Activated naive CD4-positive, alpha-beta T cell treated with anti-CD3 and anti-CD28 coated beads, Interleukin-2, amount 10 ng/mL, durations not matched to agents 7 days and 5 days (primary cell): ENCODE results near the gene FAR2.

Source experiments
- CTCF ChIA-PET: fragments of 350-600 bp; sonication (Branson Sonifier 250); formaldehyde crosslinking; loops from one replicate; lab custom pipeline; 2021; ENCODE audit warnings: antibody characterized with exemption; lab: Charles Lee
- DNase-seq: peaks from one replicate; pipeline ENCODE4 v3.0.0-alpha.2; 2020
- H3K27ac Mint-ChIP-seq: one replicate; pipeline ENCODE4 v1.8.0; 2021; ENCODE audit warnings: mild to moderate bottlenecking, moderate library complexity, mixed read lengths
- H3K27me3 Mint-ChIP-seq: one replicate; pipeline ENCODE4 v1.8.0; 2021; ENCODE audit warnings: mild to moderate bottlenecking, mixed read lengths
- H3K36me3 Mint-ChIP-seq: one replicate; pipeline ENCODE4 v1.8.0; 2021; ENCODE audit warnings: mixed read lengths
- H3K4me1 Mint-ChIP-seq: one replicate; pipeline ENCODE4 v1.8.0; 2021; ENCODE audit warnings: mixed read lengths
- H3K4me3 Mint-ChIP-seq: one replicate; pipeline ENCODE4 v1.8.0; 2021; ENCODE audit warnings: mild to moderate bottlenecking, moderate library complexity, mixed read lengths
- H3K9me3 Mint-ChIP-seq: one replicate; pipeline ENCODE4 v1.8.0; 2021; ENCODE audit warnings: mixed read lengths

Gene FAR2

DNA sequence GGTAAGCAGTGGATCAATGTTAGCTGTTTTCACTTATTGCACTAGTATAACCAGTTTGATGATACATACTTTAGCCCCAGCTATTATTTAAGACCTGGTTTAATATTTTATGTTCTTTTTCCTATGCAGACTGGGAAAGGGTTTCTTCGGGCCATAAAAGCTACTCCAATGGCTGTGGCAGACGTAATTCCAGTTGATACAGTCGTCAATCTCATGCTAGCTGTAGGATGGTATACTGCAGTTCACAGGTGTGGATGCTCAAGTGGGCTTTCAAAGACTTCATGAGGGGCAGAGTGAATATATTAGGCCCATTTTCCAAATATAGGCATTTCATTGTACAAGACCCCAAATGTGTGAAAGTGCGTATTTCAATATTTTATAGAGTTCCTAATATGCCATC is 161.8 kb downstream of the FAR2 start:
- Mint-ChIP-seq H3K4me1 (no peaks in the 10 kb centered on the region), H3K9me3 (no peaks in the 10 kb centered on the region), H3K36me3 (no peaks in the 10 kb centered on the region), H3K27me3 (no peaks in the 10 kb centered on the region), H3K4me3 (no peak overlapping the region), H3K27ac (no peak overlapping the region)
- CTCF ChIA-PET: interaction anchor here (1.1 to 9.2 kb wide), 2 partner anchors 223 to 237 kb away, joined by 5 to 93 read pairs; no protein-coding TSS in a partner anchor
- DNase-seq: no peak

DNA sequence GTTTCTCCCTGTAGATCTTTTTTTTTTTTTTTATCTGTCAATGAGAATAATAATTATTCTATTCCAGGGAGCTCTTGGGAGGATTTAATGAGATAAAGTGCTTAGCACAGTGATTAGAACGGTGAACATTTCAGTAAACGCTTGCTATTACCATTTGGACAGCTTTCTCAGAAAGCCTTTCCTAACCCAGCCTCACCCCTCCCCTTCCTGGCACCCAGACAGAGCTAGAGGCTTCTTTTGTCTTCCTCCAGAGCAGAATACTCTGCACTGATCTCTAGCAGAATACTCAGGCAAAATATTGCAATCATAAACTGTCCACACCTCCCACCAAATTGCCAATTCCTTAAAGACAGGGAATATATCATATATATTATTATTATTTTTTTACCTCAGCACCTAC is 165.3 kb downstream of the FAR2 start:
- H3K4me1 Mint-ChIP-seq: peaks cover 8% of the 10 kb centered on the region
- no peak overlapping the region for H3K4me3 Mint-ChIP-seq
- no peak overlapping the region for H3K27ac Mint-ChIP-seq
- CTCF ChIA-PET: interaction anchor here (0.7 to 9.2 kb wide), 3 partner anchors 105 to 241 kb away, joined by 3 to 93 read pairs (median 3); no protein-coding TSS in a partner anchor
- peaks cover 1% of the 10 kb centered on the region for H3K36me3 Mint-ChIP-seq
- no peaks in the 10 kb centered on the region for H3K9me3 Mint-ChIP-seq
- DNase-seq: no peak
- H3K27me3 Mint-ChIP-seq: no peaks in the 10 kb centered on the region

DNA sequence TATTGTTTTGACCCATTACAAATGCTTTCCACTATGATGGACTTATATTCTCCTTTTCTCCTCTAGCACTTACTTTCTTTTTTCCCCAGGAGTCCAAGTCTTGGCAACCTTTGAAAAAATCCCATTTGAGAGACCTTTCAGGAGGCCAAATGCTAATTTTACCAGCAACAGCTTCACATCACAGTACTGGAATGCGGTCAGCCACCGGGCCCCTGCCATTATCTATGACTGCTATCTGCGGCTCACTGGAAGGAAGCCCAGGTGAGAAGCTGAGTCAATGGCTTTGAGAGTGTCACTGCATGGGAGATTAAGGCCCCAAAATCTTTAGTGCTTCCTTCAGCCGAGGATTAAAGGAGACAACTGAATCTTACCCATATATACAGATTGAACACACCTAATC is 167.7 kb downstream of the FAR2 start:
- Mint-ChIP-seq H3K27me3 (no peaks in the 10 kb centered on the region), H3K36me3 (peaks cover 5% of the 10 kb centered on the region), H3K9me3 (no peaks in the 10 kb centered on the region), H3K27ac (no peak overlapping the region), H3K4me3 (no peak overlapping the region), H3K4me1 (peaks cover 8% of the 10 kb centered on the region)
- DNase-seq: no peak
- CTCF ChIA-PET: interaction anchor here (0.9 to 9.2 kb wide), 10 partner anchors 10 to 345 kb away, joined by 3 to 93 read pairs (median 4); no protein-coding TSS in a partner anchor

DNA sequence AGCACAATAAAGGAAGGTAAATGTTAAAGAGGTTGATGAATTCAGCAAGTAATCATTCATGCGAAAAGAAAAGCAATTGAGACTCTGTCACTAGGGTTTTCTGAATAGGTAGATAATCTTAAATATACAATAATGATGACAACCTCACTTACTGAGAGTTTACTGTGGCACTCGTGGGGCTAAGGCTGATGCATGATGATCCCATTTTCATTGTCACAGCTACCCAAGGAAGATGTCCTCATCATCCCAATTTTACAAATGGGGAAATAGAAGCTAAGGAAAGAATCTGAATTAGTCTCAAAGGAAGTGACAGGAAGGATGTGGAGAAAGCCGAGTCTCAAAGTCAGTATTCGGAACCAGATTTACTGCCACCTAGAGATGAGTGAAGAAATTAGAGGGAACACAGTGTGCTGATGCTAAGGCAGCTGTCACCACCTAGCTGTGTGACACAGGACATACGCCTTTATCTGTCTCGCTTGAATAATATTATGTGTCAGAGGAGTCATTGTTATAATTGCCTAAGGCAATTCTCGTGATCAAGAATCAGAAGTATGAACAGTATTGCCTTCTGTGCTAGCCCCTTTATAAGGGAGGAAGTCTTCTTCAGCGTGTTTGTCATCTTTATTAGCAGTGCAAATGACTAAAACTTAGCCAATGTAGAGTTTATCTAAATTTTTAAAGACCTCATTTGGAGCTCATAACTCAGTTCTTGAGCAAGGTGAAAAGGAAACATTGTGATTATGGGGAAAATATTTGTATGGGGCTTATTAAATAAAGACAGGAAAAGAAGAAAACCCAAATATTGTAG is 168.7 kb downstream of the FAR2 start:
- Mint-ChIP-seq H3K4me3 (no peak overlapping the region), H3K27ac (no peak overlapping the region)

DNA sequence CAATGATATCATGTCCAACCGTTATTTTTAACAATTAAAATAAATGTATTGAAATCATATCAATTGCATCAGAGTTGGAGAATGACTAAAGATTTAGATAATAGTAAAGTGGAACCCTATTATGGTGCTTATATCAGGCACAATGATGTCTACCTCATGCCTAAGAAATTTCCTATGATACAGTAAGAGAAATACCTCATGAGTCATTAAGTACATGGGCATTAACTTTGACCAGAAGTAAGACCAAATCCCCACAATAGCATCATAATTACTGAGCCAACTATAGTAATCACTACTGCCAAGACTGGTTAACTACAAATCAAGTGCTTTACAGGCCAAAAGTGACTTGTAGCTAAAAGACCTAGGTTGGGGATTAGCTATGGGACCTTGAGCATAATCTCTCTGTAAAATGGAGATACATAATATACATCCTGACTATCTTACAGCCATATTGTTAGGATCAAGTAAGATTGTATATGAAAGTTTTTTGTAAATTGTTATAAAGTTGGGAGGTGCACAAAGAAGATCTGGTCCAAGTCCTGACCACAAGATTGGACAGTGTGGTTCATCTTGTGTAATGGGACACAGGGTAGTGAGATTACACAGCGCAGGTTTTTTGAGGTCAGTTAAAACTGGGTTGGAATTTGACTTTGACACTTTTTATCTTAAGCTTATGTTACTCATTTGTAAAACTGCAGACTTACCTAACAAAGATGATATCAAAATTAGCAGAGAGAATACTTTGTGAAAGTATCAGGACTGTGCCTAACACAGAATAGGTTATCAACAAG is 171.4 kb downstream of the FAR2 start:
- H3K9me3 Mint-ChIP-seq: no peaks in the 10 kb centered on the region
- H3K4me1 Mint-ChIP-seq: peaks cover 8% of the 10 kb centered on the region
- CTCF ChIA-PET: interaction anchor here (1.0 to 2.5 kb wide), 2 partner anchors 10 to 232 kb away, joined by 3 to 10 read pairs; no protein-coding TSS in a partner anchor
- no peak overlapping the region for H3K4me3 Mint-ChIP-seq
- no peaks in the 10 kb centered on the region for H3K27me3 Mint-ChIP-seq
- peaks cover 24% of the 10 kb centered on the region for H3K36me3 Mint-ChIP-seq
- no peak for DNase-seq
- H3K27ac Mint-ChIP-seq: no peak overlapping the region

More for the DNA sequence above, 168.7 kb downstream of the FAR2 start:
- CTCF ChIA-PET: interaction anchor here (0.6 to 9.2 kb wide), 25 partner anchors 11 to 346 kb away, joined by 3 to 93 read pairs (median 3); no protein-coding TSS in a partner anchor
- DNase-seq: peak; percentile 58
- Mint-ChIP-seq H3K9me3 (no peaks in the 10 kb centered on the region), H3K4me1 (peaks cover 8% of the 10 kb centered on the region), H3K27me3 (no peaks in the 10 kb centered on the region), H3K36me3 (peaks cover 8% of the 10 kb centered on the region)

DNA sequence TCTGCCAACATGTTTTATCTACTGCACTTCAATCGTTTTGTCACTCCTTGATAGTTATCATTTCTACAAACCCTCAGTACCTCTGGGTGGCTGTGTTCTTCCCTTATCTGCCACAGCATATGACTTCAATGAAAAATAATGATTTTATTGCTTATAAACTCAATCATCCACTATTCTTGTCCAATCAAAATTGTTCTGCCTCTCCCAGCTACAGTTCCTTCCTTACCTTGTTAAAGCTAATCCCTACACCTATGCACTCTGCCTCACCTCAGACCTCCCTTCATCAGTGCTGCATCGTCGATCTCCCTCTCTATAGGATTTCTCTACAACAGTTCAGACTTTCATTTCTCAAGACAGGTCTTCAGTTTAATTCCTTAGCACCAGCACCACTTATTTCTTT is 173.1 kb downstream of the FAR2 start:
- peaks cover 29% of the 10 kb centered on the region for H3K36me3 Mint-ChIP-seq
- no peaks in the 10 kb centered on the region for H3K27me3 Mint-ChIP-seq
- CTCF ChIA-PET: interaction anchor here (2.5 kb wide), 1 partner anchor 234 kb away, joined by 10 read pairs; no protein-coding TSS in a partner anchor
- no peaks in the 10 kb centered on the region for H3K9me3 Mint-ChIP-seq
- H3K4me1 Mint-ChIP-seq: peaks cover 8% of the 10 kb centered on the region
- no peak for DNase-seq
- H3K27ac Mint-ChIP-seq: no peak overlapping the region
- H3K4me3 Mint-ChIP-seq: no peak overlapping the region

DNA sequence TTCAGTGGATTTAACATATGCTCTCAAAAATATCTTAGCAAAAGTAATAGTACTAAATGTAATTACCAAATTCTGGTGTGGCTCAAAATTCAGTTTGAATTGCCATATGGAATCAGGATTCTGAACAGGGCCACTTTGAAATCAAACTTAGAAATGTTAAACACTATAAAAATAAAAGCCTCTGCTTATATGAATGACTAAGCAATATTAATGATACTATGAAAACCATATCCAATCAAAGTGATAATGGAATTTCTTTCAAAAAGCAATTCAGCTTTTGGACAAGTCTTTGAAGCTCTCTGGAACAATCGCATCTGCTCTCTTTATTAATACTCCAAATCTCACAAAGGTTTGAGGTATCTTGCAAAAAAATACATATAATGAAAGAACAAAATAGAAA is 180.3 kb downstream of the FAR2 start:
- CTCF ChIA-PET: interaction anchor here (0.8 to 1.4 kb wide), 2 partner anchors 12 to 22 kb away, joined by 5 to 6 read pairs; no protein-coding TSS in a partner anchor
- H3K4me1 Mint-ChIP-seq: no peaks in the 10 kb centered on the region
- no peaks in the 10 kb centered on the region for H3K9me3 Mint-ChIP-seq
- H3K27ac Mint-ChIP-seq: no peak overlapping the region
- no peaks in the 10 kb centered on the region for H3K27me3 Mint-ChIP-seq
- H3K36me3 Mint-ChIP-seq: peaks cover 17% of the 10 kb centered on the region
- H3K4me3 Mint-ChIP-seq: no peak overlapping the region
- DNase-seq: no peak

DNA sequence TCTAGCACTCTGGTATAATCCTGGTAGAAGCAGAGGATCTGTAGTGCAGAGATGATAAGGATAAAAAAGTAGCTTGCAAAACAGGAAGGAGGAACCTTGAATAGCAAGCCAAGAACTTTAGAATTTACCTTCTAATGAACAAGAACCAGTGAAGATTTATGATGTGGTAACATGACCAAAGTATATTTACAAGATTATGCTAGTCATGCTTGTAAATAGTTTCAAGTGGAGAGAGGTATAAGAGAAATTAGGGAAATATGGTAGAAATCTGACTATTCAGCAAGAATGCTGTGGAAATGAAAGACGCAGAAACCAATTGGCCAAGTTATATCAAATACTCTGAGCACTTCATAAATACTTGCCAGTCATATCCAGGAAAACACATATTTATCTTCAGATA is 184.1 kb downstream of the FAR2 start:
- Mint-ChIP-seq H3K9me3 (no peaks in the 10 kb centered on the region), H3K27ac (no peak overlapping the region), H3K4me1 (no peaks in the 10 kb centered on the region), H3K36me3 (peaks cover 15% of the 10 kb centered on the region), H3K27me3 (no peaks in the 10 kb centered on the region), H3K4me3 (no peak overlapping the region)
- DNase-seq: no peak
- CTCF ChIA-PET: interaction anchor here (1.6 kb wide), 1 partner anchor 16 kb away, joined by 4 read pairs; no protein-coding TSS in a partner anchor

DNA sequence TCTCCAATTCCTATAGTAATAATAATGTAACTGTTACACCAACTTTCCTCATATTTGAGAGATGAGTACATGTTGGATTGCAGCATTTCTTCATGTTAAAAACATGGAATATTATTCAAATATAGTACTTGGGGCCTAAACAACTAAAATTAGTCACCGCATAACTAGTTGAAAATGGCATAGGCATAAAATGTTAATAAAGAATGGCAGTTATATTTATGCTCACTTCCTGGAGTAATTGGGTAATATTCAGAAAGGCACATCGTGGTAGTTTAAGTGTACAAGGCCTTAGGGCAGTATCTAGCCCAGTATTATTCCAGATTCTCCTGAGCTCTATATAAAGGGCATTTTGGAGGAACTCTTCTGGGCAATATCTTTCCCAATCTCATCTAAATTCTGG is 185.9 kb downstream of the FAR2 start:
- Mint-ChIP-seq H3K27me3 (no peaks in the 10 kb centered on the region), H3K27ac (no peak overlapping the region), H3K4me3 (no peak overlapping the region), H3K4me1 (no peaks in the 10 kb centered on the region), H3K36me3 (peaks cover 17% of the 10 kb centered on the region), H3K9me3 (no peaks in the 10 kb centered on the region)
- CTCF ChIA-PET: interaction anchor here (0.6 kb wide), 1 partner anchor 17 kb away, joined by 3 read pairs; no protein-coding TSS in a partner anchor
- DNase-seq: no peak

DNA sequence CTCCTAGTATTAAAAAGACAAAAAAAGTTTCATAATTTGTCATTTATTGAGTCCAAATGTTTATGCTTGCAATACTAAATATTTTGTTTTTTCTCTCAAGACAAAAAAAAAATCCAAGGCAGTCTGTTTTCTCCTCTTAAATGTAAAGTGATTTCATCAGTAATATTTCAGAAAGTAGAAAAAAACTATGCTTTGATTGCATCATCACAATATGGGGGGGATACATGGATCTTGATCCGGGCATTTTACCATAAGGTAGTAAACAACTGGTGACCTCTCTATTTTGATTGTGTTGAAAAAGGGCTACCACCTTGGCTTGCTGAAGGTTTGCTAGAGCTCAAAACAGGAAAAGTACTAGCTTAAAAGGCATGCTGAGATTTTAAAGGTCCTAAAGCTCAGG is 188.2 kb downstream of the FAR2 start:
- no peak for DNase-seq
- Mint-ChIP-seq H3K4me3 (no peak overlapping the region), H3K36me3 (peaks cover 24% of the 10 kb centered on the region), H3K27me3 (no peaks in the 10 kb centered on the region), H3K9me3 (no peaks in the 10 kb centered on the region), H3K27ac (no peak overlapping the region), H3K4me1 (no peaks in the 10 kb centered on the region)
- CTCF ChIA-PET: interaction anchor here (0.6 to 1.0 kb wide), 2 partner anchors 20 to 262 kb away, joined by 3 to 6 read pairs; no protein-coding TSS in a partner anchor

DNA sequence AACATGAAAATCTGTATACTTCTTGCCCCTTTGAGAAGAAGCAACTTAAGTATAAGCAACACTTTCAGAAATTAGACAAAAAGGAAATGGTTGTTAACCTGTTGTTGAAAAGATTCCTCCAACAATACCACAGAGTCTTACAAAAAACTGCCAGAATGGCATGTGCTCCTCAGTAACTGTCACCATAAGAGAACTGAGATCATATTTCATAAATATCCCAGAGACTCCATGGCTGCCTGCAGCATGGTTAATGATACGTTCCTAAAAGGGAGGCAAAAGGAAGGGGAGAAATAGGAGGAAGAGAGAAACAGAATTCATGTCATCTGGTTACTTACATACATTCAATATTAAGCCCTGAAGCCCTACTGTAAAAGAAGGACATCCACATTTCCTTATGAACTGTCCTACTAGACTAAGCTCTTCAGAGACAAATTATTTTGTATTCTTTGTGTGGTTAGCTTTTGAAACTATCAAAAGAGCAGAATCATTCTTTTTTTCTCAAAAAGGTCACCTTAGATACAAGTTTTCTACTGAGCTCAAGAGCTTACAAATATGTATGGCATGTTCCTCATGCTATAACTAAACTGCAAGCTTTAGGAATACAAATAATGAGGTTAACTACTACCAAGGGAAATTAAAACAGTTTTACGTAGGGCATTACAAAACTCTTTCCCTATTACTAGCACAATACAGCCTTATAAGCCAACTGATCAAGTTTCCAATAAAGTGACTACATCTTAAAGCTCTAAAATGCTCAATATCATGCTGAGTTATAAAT is 194.1 kb downstream of the FAR2 start:
- CTCF ChIA-PET: interaction anchor here (0.8 kb wide), 1 partner anchor 25 kb away, joined by 3 read pairs; no protein-coding TSS in a partner anchor
- H3K4me1 Mint-ChIP-seq: no peaks in the 10 kb centered on the region
- peaks cover 41% of the 10 kb centered on the region for H3K36me3 Mint-ChIP-seq

DNA sequence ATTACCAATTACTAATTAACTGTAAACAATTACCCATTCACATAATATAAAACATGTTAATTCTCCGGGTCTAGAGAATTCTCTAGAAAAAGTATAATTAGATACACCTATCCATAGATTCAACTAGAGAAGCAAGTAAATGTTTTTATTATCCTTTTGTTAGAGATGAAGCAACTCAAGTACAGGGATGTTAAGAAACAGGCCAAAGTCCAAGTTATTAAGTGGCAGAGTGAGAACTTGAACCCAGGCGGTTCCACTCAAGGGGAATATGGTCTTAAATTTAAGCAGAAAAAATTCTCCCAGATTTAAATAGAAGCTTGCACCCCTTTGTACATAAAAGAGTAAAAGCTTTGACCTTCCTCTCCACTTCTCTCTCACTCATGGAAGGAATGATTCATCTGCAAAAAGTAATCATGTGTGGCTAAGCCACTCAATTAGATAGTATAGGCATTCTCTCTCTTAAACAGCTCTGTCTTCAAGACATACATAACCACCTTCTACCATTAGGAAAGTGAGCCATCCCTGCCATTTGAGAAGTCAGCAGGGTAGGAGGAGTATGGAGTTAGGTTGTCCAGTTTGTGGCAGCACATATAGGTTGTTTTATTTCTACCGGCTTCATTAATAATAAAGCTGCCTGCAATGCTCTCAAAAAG is 197.8 kb downstream of the FAR2 start:
- CTCF ChIA-PET: no interaction called here
- H3K4me3 Mint-ChIP-seq: no peak overlapping the region
- H3K36me3 Mint-ChIP-seq: peaks cover 34% of the 10 kb centered on the region
- no peak for DNase-seq
- no peaks in the 10 kb centered on the region for H3K9me3 Mint-ChIP-seq
- H3K27me3 Mint-ChIP-seq: no peaks in the 10 kb centered on the region
- H3K27ac Mint-ChIP-seq: no peak overlapping the region
- H3K4me1 Mint-ChIP-seq: no peaks in the 10 kb centered on the region

More for the DNA sequence above, 194.1 kb downstream of the FAR2 start:
- Mint-ChIP-seq H3K27ac (no peak overlapping the region), H3K27me3 (no peaks in the 10 kb centered on the region), H3K4me3 (no peak overlapping the region), H3K9me3 (no peaks in the 10 kb centered on the region)
- no peak for DNase-seq

DNA sequence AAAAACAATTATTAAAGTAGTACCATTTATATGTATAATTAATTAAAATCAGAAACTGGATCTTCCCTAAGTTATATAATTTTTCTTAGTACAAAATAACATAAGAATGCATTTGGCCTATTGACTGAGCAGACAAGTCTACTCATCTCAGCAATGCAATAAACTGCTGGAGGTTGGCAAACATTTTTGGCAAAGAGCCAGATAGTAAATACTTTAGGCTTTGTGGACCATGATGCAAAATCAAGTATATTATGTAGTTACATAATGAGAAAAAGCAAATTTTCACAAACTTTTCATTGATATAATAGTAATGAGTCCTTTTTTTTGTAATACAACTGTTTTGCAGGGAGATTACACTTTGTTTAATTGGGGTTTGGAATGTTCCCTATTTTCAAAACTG is 201.0 kb downstream of the FAR2 start:
- Mint-ChIP-seq H3K4me1 (no peaks in the 10 kb centered on the region), H3K4me3 (no peak overlapping the region), H3K27ac (no peak overlapping the region), H3K27me3 (no peaks in the 10 kb centered on the region), H3K9me3 (no peaks in the 10 kb centered on the region), H3K36me3 (peaks cover 24% of the 10 kb centered on the region)
- DNase-seq: no peak
- CTCF ChIA-PET: no interaction called here
